ENCODE data around the gene DENND4C. TPM values are rescaled to one million over a fixed set of nuclear protein-coding genes. Genes with fewer than 3 reads are reported as not detected.

The DENND4C gene
- total and polyA plus RNA-seq, 10 donors: 3.7 to 106 (median 48.7) TPM

DNA sequence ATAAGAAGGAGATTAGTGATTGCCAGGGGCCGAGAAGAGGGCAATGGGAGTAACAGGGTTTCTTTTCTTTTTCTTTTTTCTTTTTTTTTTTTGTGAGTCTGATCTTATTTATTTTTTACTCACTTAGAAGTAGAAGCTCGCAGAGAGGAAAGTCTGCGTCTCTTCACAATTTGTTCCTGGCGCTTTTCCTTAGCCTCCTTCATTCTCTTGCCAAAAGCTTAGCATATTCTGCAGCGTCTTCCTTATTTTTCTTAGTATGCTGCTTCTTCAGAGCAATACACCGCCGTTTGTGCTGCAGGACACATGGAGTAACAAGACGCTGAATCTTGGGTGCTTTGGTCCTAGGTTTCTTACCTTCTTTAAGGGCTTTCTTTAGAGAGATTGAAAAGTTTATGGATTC, 30.3 kb upstream of the DENND4C start:
- 67 to 79% (median 71%) methylated on average over 7 to 8 of the region's 8 CpGs for WGBS, 5 donors
- Histone ChIP-seq H3K27me3 (replicated peaks in 1 of 7) (no peaks in the 10 kb centered on the region), H3K4me3 (no peak overlapping the region), H3K4me1 (no peaks in the 10 kb centered on the region), H3K36me3 (no peaks in the 10 kb centered on the region), H3K27ac (no peak overlapping the region), H3K9me3 (no peaks in the 10 kb centered on the region)
- TF ChIP-seq POLR2A (IDR thresholded peaks at IDR 0.05) (no peak), CTCF (IDR thresholded peaks at IDR 0.05 in 8 of 11, conservative IDR thresholded peaks at IDR 0.05 in 3 of 11) (no peak)
- DNase-seq: no peak
- intact Hi-C loops (cut with DNase I; ENCODE audit: low total_unique reads): no loop called here

DNA sequence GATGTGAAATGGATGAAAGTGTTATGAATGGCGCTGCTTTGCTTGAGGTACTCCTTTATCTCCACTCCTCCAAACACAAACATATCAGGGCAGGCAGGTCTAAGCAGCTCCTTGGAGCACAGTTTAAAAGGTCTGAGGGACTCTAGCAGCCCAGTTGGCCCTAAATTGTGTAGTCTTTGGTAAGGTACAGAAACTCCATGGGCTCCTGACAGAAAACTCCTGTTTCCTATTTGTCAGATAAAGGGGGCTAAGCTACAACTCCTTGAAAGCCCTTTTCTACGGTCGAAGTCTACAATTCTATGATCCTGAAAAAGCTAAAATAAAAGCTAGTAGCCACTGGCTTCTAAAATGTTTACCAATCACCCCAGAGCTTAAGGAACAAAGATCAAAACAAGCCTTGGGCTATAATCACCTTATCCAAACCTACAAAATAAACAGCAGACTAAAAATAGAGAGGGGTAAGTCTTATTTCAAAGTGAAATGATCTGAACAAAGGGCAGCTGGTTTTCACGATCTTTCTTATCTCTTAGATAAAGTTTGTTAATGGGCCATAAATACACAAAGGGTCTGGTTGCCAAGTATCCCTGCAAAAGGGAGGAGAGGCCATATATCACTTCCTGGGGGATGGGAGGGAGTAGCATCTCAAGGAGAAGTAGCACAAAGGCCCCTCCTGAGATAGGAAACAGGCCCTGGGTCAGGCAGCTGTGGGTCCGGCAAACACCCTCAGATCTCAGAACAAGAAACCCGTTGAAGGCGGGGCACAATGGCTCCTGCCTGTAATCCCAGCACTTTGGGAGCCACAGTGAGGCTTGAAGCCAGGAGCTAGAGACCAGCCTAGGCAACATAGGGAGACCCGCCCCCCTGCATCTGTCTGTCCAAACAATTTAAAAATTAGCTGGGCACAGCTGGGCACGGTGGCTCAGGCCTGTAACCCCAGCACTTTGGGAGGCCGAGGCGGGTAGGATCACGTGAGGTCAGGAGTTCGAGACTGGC, 28.3 kb upstream of the DENND4C start:
- 77 to 86% (median 80%) methylated on average over 13 of the region's 13 CpGs for WGBS, 5 donors

DNA sequence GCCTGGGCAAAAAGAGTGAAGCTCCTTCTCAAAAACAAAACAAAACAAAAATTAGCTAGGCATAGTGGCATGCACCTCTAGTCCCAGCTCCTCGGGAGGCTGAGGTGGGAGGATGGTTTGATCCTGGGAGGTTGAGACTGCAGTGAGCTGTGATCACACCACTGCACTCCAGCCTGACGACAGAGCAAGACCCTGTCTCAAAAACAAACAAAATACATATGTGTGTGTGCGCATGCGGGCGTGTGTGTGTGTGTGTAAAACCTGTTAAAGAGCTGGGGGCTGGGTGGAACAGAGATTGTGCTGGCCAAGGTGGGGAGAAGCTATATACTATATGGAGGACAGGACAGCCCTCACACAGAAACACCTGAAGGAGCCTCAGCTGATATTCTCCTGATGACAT, 27.4 kb upstream of the DENND4C start:
- no peaks in the 10 kb centered on the region for H3K9me3 ChIP-seq
- no peaks in the 10 kb centered on the region for H3K4me1 ChIP-seq
- H3K27ac ChIP-seq: no peak overlapping the region
- WGBS, 5 donors: 85 to 97% (median 95%) methylated on average over 5 of the region's 5 CpGs
- no peak overlapping the region for H3K4me3 ChIP-seq
- H3K36me3 ChIP-seq: no peaks in the 10 kb centered on the region
- no peak for DNase-seq
- no peak for TF ChIP-seq CTCF (IDR thresholded peaks at IDR 0.05 in 8 of 11, conservative IDR thresholded peaks at IDR 0.05 in 3 of 11)
- TF ChIP-seq POLR2A (IDR thresholded peaks at IDR 0.05): no peak
- TF ChIP-seq POLR2AphosphoS5 (IDR thresholded peaks at IDR 0.05): no peak
- intact Hi-C loops (cut with DNase I; ENCODE audit: low total_unique reads): no loop called here
- H3K27me3 ChIP-seq (replicated peaks in 1 of 7): no peaks in the 10 kb centered on the region

More for the DNA sequence above, 28.3 kb upstream of the DENND4C start:
- intact Hi-C loops (cut with DNase I; ENCODE audit: low total_unique reads): no loop called here
- H3K4me1 ChIP-seq: no peaks in the 10 kb centered on the region
- H3K9me3 ChIP-seq: no peaks in the 10 kb centered on the region
- no peaks in the 10 kb centered on the region for H3K36me3 ChIP-seq
- no peak for TF ChIP-seq POLR2AphosphoS5 (IDR thresholded peaks at IDR 0.05)
- no peak for TF ChIP-seq POLR2A (IDR thresholded peaks at IDR 0.05)
- no peak for TF ChIP-seq CTCF (IDR thresholded peaks at IDR 0.05 in 8 of 11, conservative IDR thresholded peaks at IDR 0.05 in 3 of 11)
- no peak overlapping the region for H3K4me3 ChIP-seq
- H3K27me3 ChIP-seq (replicated peaks in 1 of 7): no peaks in the 10 kb centered on the region
- no peak overlapping the region for H3K27ac ChIP-seq
- DNase-seq: no peak

GRCh38 chr9:19208653-19209052, 21.8 kb upstream of the DENND4C start:
- Histone ChIP-seq H3K4me1 (no peaks in the 10 kb centered on the region), H3K4me3 (no peak overlapping the region), H3K27ac (no peak overlapping the region), H3K27me3 (replicated peaks in 1 of 7) (no peaks in the 10 kb centered on the region), H3K36me3 (no peaks in the 10 kb centered on the region), H3K9me3 (no peaks in the 10 kb centered on the region)
- WGBS, 5 donors: 80 to 96% (median 87%) methylated on average over 1 of the region's 1 CpG
- no peak for TF ChIP-seq CTCF (IDR thresholded peaks at IDR 0.05 in 8 of 11, conservative IDR thresholded peaks at IDR 0.05 in 3 of 11)
- TF ChIP-seq POLR2AphosphoS5 (IDR thresholded peaks at IDR 0.05): no peak
- TF ChIP-seq POLR2A (IDR thresholded peaks at IDR 0.05): no peak
- no peak for DNase-seq
- intact Hi-C loops (cut with DNase I; ENCODE audit: low total_unique reads): no loop called here
